IPS DF 19.7 (cell line): ENCODE measurements around the gene ARHGAP27.

Experiments
- DNase-seq: peaks from one replicate; pipeline ENCODE4 v3.0.0-alpha.2; 2013; ENCODE audit warnings: low read depth, low spot score

Gene ARHGAP27

DNA sequence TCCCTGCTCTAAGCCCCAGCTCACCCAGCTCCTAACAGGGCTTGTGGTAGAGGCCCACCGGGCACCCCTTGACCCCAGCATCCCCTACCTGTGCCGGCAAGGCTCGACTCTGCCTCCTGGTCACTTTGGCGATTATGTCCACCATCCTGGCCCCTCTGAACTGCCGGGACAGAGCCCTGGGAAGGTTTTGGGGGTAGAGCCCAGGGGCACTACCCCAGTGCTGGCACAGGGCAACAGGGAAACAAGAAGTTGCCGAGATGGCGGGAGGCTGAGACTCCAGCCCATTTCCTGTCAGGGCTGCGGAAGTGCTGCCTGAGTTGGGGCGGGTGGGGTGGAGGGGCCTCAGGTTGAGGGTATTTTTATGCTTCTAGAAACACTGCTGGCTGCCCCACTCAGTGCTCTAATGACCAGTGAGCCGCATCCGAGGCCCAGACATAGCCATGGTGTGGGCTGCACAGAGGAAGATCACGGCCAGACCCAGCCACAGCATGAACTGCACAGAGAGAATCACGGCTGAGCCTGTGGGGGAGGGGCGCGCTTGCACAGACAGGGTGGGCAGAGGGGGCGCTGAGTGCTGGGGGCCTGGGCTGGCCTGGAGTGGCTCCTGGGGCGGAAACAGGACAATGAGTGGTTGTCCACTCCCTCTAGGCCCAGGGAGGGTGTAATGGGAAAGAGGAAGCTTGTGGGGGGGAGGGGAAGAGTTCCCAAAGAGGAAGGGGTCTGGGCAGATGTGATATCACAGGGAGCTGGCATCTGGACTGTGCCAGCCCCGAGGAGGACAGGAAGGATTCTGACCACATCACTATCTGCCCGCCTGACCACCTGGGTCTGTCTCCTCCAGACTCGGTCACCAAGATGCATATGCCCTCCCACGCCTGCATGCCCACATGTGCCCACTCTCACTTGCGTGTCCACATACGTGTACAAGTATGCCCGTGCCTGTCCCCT lies 22.3 kb downstream of the ARHGAP27 start:
- DNase-seq, result no peak

GRCh38 chr17:45409659-45410076 lies 23.0 kb downstream of the ARHGAP27 start:
- DNase-seq, result no peak

GRCh38 chr17:45408611-45409421 lies 23.9 kb downstream of the ARHGAP27 start:
- no peak for DNase-seq

DNA sequence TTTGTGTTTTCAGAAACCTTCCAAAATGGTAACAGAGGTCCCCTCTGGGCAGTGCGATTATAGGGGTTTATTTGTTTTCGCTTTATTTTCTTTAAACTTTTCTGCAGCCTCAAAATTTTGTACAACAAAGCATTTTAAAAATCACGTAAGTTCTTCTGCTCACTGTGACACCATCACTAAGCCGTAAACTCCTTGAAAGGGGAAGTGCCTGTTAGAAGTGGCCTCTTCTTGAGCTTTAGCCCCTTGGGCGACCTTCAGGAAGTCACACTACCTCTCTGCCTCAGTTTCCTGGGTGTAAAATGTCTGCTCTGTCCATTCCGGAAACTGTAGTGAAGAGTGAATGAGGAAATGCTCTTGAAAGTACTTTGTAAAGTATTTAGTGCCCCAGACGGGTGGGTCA lies 26.6 kb downstream of the ARHGAP27 start:
- no peak for DNase-seq

DNA sequence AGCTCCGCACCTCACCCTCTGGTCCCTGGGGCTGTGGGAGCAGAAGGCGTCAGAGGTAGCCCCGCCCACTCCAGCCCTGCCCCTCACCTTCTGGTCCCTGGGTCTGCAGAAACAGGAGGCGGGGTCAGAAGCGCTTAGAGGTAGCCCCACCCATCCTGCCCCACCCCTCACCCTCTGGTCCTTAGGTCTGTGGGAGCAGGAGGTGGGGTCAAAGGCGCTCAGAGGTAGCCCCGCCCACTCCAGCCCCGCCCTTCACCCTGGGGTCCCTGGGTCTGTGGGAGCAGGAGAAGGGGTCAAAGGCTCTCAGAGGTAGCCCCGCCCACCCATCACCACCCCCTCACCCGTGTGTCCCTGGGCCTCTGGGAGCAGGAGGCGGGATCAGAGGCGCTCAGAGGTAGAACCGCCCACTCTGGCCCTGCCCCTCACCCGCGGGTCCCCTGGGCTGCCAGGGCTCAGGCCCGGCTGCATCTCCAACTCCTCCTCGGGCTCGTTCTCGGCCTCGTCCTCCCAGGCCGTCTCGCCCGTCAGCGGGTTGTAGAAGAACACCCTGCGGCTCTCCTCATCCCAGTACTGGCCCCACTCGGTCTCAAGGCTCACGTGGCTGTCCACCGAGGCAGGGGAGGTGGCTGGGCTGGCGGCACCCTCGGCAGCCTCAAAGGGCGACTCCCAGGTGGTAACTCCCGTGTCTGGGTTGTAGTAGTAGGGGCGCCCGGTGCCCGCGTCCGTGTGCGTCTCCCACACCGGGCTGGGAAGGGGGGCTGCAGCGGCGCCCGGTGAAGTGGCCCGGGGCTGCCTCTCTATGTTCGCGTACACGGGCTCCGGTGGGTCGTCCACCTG lies 27.2 kb downstream of the ARHGAP27 start:
- peak; percentile 90 for DNase-seq

DNA sequence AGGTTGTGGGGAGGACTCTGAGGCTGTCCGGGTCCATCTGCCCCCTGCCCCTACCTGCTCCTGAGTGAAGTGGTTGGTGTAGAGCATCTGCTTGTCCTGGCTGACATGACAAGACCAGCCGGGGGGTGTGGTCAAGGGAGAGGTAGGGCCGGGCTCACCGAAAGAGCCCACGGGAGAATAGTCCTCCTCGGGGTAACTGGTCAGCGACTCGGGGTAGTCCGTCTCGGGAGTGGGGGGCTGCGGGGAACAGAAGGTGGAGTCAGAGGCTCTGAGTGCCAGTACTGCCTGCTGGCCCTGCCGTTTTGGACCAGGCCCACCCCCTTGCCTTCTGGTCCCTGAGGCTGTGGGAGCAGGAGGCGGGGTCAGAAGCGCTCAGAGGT lies 27.8 kb downstream of the ARHGAP27 start:
- DNase-seq, result no peak

DNA sequence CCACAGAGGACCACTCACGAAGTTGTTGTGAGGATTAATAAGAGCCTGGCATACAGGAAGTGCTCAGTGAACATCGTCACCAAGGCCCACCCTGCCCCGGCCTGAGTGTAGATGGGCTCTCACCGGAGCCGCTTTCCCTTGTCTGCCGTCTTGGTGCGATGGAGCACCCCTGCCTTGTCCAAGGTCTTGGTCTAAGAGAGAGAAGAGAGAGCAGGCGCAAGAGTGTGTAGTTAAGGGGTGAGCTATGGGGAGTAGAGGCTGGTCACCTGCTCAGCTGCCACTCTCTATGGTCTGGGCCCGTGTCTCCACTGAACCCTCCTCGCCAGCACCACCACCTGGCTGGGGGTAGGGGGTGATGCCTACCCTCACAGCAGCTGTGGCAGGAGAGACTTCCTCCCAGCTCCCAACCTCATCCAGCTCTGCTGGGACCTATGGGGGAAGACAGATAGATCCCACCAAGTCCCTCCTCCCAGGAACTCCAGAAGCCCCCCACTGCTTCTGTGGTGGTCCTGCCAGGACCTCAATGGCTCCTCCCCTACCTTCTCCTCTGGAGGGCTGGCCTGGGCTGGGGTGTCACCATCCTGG lies 28.7 kb downstream of the ARHGAP27 start:
- no peak for DNase-seq

GRCh38 chr17:45402916-45403315 lies 29.8 kb downstream of the ARHGAP27 start:
- no peak for DNase-seq

GRCh38 chr17:45398800-45399199 lies 33.9 kb downstream of the ARHGAP27 start:
- DNase-seq, result no peak

- no peak for DNase-seq
These were observed 34.9 kb downstream of the ARHGAP27 start for GRCh38 chr17:45397796-45398195.

DNA sequence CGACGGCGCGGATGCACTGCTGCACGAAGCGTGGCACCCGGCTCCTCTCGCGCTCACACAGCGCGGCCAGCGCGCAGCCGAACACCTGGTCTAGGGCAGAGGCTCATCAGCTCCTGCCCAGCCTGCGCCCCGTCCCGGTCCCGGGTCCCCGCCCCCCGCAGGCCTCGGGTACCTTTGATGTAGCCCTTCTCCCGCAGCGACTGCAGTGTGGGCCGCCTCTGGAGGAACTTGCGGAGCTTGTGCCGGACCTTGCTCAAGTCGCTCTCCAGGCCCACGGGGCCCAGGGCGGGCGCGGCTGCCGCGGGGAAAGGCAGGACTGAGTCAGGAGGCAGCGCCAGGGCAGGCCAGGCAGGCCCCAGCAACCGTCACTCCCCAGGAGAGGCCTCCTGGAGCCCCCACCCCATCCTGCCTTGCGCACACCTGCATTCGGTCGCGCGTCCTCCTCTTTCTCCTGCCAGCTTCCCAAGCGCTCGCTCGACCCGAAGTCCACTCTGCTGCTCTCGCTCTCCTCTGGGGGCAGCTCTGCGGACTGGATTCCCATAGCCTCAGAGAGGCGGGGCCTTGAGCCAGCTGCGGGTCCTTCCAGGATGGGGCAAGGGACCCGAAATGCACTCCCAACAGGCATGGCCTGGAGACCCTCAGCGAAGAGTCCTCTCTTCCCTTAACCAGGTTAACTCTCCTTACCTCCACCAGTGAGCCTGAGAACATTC lies 36.0 kb downstream of the ARHGAP27 start:
- no peak for DNase-seq

DNA sequence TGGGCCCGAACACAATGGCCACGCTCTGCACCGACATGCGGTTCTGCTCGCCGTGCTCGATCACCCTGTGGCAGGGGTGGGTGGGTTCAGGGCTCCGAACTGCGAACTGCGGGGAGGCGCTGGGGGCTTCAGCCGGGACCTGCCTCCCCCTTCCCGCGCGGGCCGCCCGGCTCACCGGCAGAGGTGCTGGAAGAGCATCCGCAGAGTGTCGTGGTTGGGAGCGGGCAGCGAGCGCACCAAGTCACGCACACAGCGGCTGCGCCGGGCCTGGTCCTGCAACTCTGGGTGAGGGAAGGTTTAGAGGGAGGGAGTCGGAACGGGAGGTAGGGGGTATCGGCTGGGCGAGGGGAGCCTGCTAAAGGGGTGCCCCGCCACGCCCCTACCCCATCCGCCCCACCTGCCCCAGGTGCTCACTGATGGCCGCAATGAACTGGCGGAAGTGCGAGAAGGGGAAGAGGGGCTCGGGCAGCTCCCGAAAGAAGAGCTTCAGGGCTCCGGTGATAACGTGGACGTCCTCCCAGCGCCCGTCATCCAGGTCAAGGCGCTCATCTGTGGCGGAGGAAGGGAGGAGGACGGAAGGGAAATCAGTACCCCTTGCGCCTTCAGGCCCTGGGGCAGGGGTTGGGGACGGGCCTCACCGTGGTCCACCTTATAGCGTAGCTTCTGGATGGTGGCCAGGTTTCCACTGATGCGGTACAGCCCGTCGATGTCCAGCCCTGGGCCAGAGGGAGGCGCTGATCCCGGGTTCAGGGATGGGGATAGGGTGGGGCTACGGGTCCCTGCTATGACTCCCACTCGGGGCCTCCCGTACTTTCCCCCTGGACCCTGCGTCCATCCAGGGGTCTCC lies 36.9 kb downstream of the ARHGAP27 start:
- DNase-seq, result no peak

DNA sequence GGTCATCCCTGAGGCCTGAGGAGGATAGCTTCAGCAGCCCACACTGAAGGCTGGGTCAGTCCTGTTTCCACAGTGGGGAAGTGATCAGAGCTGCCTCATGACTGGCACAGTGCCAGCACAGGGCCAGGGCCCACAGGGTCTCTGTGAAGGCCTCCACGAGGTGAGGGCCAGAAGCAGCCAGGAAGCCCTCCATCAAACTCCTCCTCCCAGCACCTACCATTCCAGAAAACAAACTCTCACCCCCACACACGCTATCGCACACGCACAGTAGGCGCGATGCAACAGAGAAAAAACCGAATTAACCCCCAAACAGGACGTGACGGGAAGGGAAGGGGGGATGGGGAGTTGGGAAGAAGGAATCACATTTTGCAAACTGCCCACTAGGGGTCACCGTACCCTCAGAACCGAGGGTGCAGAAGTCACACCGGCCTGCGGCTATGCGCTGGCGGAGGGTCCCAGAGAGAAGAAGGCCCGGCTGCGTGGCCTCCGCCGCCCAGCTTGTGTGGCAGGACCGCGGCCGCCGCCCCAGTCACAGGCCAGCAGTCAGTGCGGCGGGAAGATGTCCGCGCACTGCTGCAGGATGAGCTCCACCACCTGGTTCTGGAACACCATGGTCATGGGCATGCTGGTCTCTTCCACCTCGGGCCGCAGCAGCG lies 37.6 kb downstream of the ARHGAP27 start:
- peak; percentile 78 for DNase-seq

DNA sequence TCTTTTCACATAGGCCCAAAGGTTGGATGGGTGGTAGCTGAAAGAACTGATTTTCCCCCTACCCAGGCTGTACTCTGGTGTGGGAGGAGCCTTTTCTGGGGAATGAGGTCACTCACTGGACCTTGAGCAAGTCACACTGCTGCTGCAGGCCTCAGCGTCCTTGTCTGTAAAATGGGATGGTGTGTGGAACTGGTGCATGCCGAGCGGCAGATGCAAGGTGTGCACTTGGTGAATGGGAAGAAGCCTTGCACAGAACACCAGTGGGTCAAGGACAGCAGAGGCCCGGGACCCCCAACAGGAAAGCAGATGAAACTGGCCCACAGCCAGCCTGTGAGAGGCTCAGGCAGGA lies 38.1 kb downstream of the ARHGAP27 start:
- no peak for DNase-seq

GRCh38 chr17:45394091-45394490 lies 38.6 kb downstream of the ARHGAP27 start:
- DNase-seq, result no peak

DNA sequence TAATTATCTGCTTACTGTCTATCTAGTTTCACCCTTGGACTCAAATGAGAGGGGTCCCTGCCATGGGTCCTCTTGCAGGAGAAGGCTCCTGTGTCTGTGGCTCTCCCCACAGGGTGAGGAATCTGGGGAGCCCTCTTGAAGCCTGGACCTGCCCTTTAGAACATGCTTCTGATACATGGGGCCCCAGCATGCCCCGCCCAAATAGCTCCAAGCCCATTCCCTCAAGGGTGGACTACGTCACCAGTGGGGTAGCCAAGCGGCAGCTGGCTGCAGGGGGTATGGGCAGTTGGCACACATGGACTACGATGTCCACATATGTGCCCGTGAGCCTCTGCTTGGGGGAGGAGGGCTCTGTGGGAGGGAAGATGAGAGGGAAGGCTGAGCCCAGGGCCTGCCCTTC lies 39.3 kb downstream of the ARHGAP27 start:
- DNase-seq, result no peak

- no peak for DNase-seq
These were observed 40.8 kb downstream of the ARHGAP27 start for GRCh38 chr17:45391918-45392317.

DNA sequence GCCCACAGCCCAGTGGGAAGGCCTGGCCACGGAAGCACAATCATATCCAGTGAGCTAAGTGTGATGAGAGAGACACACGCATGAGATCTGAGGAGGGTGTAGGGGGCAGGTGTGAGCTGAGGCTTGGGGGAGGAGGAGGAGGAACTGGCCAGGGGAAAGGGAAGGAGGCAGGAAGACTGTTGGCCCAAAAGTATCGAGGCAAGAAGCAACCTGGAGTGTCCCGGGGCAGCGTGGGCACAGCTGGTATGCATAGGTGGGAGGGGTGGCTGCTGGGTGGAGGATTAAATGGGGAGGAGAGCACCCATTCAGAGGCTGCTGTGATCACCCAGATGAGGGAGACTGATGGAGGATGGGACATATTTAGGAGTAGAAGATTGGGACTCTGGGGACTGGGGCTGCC lies 41.4 kb downstream of the ARHGAP27 start:
- no peak for DNase-seq

GRCh38 chr17:45389354-45389753 lies 43.3 kb downstream of the ARHGAP27 start:
- DNase-seq, result no peak
